ENCODE results near the gene MINDY2. TPM values are rescaled to one million over a fixed set of nuclear protein-coding genes. Genes with fewer than 3 reads are reported as not detected.

The MINDY2 gene
- total RNA-seq, 2 experiments from 2014 or later, result 10.1 to 10.7 TPM

Other genes starting within 250 kb of the MINDY2 start
- gene ADAM10, start 21.6 kb upstream of the MINDY2 start, total RNA-seq, result 10 to 100 TPM; 84.3 to 90.4 TPM
- gene SLTM, start 162.4 kb downstream of the MINDY2 start, total RNA-seq, result 100 to 1,000 TPM; 106 to 107 TPM
- 10 to 100 TPM; 22.2 to 24.8 TPM for gene RNF111, start 216.4 kb downstream of the MINDY2 start, total RNA-seq

Data from activated CD8-positive, alpha-beta memory T cell treated with anti-CD3 and anti-CD28 coated beads for 36 hours (primary cell).